ENCODE measurements around the gene PGBD1.
A peak's percentile ranks its signal among the peaks of the same experiment; 100 is the strongest.

PGBD1 gene, protein sequence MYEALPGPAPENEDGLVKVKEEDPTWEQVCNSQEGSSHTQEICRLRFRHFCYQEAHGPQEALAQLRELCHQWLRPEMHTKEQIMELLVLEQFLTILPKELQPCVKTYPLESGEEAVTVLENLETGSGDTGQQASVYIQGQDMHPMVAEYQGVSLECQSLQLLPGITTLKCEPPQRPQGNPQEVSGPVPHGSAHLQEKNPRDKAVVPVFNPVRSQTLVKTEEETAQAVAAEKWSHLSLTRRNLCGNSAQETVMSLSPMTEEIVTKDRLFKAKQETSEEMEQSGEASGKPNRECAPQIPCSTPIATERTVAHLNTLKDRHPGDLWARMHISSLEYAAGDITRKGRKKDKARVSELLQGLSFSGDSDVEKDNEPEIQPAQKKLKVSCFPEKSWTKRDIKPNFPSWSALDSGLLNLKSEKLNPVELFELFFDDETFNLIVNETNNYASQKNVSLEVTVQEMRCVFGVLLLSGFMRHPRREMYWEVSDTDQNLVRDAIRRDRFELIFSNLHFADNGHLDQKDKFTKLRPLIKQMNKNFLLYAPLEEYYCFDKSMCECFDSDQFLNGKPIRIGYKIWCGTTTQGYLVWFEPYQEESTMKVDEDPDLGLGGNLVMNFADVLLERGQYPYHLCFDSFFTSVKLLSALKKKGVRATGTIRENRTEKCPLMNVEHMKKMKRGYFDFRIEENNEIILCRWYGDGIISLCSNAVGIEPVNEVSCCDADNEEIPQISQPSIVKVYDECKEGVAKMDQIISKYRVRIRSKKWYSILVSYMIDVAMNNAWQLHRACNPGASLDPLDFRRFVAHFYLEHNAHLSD

DNA sequence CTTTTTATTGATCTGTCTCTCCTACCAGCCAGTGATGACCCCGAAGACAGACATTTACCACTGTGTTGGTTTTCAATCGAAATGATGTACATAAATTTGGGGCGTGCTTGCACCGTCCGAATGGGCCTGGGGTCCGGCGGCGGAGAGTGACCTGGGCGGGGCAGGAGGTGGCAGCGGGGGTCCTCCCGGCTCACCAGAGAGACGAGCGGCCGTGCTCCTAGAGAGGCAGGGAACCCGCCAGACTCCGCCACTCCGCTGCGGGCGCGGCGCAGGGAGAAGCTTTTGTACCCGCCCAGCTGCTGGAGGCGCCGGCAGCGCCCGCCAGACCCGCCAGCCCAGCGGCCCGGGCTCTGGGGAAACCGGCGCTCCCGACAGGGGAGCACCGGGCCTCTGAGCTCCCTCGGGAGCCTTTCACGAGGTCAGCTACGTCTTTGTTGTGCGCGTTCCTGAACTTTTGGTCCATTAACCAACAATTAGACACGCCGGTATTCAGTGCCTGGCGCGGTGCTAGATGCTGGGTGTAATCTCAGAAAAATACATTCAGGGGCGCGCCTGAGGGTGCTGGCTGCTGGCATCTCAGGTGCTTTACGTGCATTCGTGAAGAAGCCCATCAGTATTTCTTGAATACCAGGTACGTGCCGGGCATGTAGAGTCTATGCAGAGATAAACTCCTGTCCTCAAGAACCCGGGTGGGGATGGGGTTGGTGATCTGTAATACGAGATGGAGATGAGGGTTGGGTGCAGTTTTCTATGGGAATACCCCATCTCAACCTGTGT, at the start of gene PGBD1:
Gene PGBD1, plus strand, starts transcription at position 285 of the 777 bp plus-strand sequence. CDS start 2,242 bp downstream, outside the sequence.
- DNase-seq: peak; percentile 83

- no peak for DNase-seq
Measured at GRCh38 chr6:28232785-28233184, 48.6 kb upstream of the PGBD1 start.

DNA sequence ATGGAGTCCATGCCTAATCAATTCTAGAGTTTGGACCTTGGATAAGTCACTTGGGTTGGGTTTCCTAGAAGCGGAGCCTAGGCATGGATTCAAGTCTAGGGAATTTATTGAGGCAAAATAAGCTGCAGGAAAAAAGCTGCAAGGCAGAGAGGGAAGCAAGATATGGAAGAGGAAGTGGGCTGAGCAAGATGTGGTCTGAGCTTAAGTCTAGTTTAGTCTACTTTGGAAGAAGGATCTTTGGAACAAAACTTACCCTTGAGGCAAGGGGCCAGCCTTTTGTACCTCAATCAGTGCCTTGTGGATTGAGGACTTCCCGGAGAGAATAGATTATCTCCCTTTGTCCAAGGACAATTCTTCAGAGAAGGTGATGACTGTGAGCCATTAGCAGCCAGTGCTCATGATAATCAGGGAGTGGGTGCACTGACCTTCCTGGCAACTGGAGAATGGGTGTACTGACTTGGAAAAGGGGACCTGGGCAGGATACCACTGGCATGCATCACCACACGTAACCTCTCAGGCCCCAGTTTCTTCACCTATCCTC, 45.4 kb upstream of the PGBD1 start:
- DNase-seq: no peak

DNA sequence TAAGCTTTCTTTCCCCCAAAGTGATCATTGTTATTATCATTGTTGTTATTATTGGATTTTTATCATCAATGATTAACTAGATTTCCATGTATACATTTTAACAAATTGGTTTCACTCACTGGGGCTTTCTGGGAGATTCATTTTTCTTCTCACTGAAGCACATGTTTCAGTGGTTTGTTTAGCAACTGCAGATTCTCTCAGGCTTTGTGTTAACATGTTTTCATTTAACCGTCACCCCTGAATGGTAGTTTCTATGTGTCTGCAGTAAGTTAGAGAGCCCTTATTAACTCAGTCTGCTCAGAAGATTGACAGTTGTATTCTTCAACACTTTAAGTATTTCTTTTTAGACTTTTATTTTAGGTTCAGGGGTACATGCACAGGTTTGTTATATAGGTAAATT, 41.7 kb upstream of the PGBD1 start:
- DNase-seq: no peak

GRCh38 chr6:28240471-28240870, 40.9 kb upstream of the PGBD1 start:
- DNase-seq: no peak

DNA sequence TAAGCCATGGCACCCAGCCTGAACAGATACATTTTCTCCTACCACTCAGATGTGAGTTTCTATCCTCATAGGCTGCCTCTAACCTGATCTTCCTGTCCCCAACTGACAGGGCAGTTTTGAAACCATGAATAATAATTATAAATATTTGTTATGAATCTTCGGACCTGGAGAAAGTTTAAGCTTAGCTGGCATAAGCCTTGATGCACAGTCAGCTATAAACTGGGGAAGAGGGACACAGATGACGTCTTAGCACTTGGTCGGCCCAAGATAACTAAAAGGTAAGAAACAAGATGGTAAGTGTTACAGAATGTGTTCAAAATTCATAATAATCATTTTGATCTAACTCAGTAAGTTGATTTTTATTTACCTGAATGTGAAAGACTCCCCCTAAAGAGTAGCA, 37.4 kb upstream of the PGBD1 start:
- DNase-seq: no peak

GRCh38 chr6:28245206-28245941, 36.0 kb upstream of the PGBD1 start:
- DNase-seq: no peak

DNA sequence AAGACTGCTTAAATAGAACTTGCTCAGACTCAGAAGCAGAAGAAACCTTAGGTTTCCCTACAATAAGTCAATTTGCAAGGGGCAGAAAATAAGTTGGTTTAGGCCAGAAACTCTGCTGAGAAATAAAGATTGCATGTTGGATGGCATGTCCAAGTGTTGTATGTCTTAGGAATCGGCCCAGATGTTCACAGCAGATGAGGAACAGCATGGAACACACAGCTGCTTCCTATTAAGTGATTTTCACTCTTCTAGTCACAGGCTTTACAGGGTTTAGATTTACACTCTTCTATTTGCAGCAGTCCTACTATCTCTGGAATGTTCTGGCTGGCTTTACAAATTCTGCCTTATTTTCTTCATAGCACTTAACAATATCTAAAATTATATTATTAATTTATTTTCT, 32.5 kb upstream of the PGBD1 start:
- DNase-seq: no peak

DNA sequence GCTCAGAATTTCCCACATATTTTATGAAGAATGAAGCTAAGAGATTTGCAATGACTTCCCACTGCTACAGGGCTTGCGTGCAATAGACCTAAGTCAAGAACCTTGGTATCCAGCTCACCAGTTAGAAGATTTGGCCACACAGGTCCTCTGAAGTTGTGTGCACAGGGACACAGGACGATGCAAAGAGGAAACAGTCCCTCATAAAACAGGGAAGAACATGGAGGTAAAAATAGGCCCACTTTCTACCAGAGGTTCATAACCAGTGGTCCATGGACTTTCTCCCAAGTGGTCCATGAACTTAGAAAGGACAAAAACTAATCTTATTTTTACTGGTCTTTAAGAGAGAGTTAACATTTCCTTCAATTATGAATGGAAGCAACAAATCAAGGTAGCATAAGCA, 30.6 kb upstream of the PGBD1 start:
- no peak for DNase-seq

DNA sequence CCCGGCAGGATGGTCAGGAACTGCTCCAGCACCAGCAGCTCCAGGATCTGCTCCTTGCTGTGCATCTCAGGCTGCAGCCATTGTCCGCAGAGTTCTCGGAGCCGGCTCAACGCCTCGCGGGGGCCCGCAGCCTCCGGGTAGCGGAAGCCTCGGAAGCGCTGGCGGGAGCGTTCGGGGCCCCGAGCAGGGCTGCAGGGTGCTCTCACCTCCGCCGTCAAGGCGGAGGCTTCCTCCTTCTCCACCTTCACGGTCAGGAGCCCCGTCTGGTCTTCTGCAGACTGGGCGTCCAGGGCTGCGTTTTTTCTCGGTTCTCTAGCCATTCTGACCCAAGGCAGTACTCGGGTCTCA, 29.7 kb upstream of the PGBD1 start:
- peak; percentile 44 for DNase-seq

- DNase-seq: peak; percentile 98
Measured at GRCh38 chr6:28252009-28252975, 29.1 kb upstream of the PGBD1 start, which contains the start of gene ZKSCAN4. TSS of gene ZKSCAN4 (minus strand) at chr6:28252269. CDS start at chr6:28251980, 289 bp downstream.

DNA sequence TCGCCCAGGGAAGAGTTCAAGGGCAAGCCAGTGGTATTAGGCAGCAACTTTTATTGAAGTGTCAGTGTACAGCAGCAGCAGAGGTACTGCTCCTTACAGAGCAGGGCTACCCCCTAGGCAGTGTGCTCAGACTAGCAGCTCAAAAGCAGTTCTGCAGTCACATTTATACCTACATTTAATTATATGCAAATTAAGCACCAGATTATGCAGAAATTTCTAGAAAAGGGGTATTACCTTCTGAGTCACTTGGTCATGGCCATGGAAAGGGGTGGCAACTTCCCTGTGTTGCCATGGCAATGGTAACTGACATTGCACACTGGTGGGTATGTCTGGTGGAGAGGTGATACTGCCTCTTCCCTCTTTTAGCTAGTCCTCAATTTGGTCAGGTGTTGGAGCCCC, 27.3 kb upstream of the PGBD1 start:
- DNase-seq: peak; percentile 30

- no peak for DNase-seq
Measured at GRCh38 chr6:28257042-28257441, 24.3 kb upstream of the PGBD1 start.

DNA sequence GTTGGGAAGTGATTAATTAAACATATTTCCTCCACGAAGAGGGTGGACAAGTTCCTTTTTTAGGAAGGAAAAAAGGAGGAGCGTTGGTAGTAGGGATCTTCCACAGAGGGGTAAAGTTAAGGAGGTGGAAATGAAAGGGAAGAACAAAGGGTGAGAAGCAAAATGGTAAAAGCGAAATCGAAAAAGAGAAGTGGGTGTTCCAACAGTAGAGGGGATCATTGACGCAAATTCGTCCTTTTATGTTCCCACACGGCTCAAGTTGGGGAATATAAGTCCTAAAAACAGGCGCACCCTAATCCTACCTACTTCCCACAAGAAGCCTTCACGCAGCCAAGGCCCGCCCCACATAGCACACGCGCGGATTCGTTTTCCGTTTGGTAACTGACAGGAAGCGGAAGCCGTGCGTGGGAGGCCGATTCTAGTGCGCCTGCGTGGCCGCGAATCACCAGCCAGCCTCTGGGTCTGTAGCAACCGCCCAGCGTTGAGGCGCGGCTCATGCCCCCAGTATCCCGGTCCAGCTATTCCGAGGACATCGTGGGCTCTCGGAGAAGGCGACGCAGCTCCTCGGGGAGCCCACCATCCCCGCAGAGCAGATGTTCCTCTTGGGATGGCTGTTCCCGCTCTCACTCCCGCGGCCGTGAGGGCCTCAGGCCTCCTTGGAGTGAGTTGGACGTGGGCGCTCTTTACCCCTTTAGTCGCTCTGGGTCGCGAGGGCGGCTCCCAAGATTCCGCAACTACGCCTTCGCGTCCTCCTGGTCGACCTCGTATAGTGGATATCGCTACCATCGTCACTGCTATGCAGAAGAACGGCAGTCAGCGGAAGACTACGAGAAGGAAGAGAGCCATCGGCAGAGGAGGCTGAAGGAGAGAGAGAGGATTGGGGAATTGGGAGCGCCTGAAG, 22.2 kb upstream of the PGBD1 start, which contains the start of gene NKAPL:
Gene NKAPL, plus strand, starts transcription at position 421 of the 901 bp plus-strand sequence. Its CDS starts 75 bp downstream, at position 496.
- peak; percentile 60 for DNase-seq

DNA sequence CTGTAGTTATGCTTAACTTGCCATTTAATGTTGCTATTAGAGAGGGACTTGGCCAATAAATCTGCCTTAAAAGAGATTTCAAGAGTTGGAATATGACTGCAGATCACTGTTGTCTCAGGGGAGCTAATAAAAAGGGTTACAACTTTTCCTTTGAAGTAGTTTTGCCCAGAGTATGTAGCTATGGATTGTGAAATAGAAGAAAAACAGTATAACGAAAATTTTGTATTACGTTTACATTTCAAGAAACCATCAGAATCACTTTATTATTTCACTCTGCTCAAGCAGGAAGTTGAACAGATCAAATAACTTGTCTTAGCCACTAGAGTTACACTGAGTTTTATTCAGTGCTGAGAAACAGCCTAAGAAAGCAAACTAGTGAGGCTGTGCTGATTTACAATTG, 17.4 kb upstream of the PGBD1 start:
- no peak for DNase-seq

DNA sequence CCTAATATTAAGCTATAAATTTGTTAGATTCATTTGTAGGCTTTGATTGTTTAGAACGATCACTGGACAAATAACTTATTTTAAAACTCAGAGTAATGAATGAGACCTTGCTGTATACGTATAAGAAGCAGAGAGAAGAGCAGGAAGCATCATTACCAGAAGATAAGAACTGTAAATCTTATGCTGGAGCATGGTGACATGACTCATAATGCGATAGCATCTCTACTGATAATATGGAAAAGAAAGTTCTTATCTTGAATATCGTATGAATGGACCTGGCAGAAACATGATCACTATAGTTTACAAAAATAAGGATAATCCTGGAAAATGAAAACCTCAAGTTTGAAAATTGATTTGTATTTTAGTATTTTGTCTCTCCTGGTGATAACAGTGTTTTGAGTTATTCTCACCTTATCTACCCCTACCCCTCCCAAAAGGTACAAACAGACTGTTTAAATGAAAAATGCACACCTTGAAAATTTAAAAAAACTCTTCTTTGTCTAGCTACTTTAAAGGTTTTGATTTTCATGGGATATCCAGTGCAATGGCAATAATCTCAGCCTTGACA, 16.5 kb upstream of the PGBD1 start:
- DNase-seq: peak; percentile 17

DNA sequence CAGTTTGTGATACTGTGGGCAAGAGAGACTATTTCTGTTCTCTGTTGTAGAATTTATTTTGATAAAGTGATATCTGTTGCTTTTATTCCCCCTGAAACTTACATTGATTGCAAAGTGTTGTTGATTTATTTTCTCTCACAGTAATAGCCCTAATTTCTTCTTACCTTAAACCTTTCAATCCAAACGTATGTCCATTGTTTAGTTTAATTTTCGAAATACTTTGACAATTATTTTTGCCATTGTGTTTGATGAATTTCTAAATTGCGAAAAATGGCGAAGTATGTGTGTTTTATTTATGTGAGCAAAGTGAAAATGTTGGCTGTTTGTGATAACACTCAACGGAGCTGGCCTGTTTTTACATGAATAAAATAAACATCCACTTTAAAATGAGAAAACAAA, 14.8 kb upstream of the PGBD1 start:
- no peak for DNase-seq

GRCh38 chr6:28266962-28267694, 14.2 kb upstream of the PGBD1 start, which contains the start of gene ZSCAN26:
TSS of gene ZSCAN26 (plus strand) at chr6:28267143. CDS start at chr6:28271920, 4,777 bp downstream.
- peak; percentile 93 for DNase-seq

DNA sequence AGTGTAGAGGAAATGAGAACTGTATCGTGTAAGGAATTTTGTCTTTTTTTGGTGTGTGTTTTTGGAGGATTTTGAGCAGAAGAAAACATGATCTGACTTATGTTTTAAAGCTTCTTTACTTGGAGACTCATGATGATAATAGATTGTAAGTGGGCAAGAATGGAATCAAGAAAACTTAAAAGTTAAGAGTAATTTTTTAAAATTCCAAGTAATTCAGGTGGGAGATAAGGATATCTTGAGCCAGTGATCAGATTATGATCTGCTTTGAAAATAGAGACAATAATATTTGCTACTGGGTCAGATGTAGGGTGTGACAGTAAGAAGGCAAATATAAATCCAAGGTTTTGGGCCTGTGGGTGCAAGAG, 13.7 kb upstream of the PGBD1 start:
- no peak for DNase-seq

Data from hematopoietic multipotent progenitor cell treated with erythropoietin and hydrocortisone succinate and interleukin-3 and kit ligand, for 6 days (in vitro differentiated cells).